ENCODE results near the gene PNMA1.

The PNMA1 gene

GRCh38 chr14:73680821-73681220, 33.4 kb downstream of the PNMA1 start:
- TF ChIP-seq Cebpa-rat (IDR thresholded peaks at IDR 0.05): no peak
- no peak overlapping the region for H3K27ac ChIP-seq

GRCh38 chr14:73678698-73679097, 35.5 kb downstream of the PNMA1 start:
- no peak overlapping the region for H3K27ac ChIP-seq
- no peaks in the 10 kb centered on the region for H3K4me1 ChIP-seq
- no peak overlapping the region for H3K9ac ChIP-seq
- H3K4me2 ChIP-seq: no peak overlapping the region
- no peak overlapping the region for H3K4me3 ChIP-seq
- no peaks in the 10 kb centered on the region for H3K27me3 ChIP-seq
- TF ChIP-seq Cebpa-rat (IDR thresholded peaks at IDR 0.05): no peak
- H3K9me3 ChIP-seq: no peaks in the 10 kb centered on the region
- H4K20me1 ChIP-seq: no peaks in the 10 kb centered on the region
- H3K36me3 ChIP-seq: peaks cover 13% of the 10 kb centered on the region; the same call in 1 of the 2 replicates

More at GRCh38 chr14:73680821-73681220, 33.4 kb downstream of the PNMA1 start:
- no peaks in the 10 kb centered on the region for H4K20me1 ChIP-seq
- H3K4me1 ChIP-seq: no peaks in the 10 kb centered on the region
- H3K9ac ChIP-seq: no peak overlapping the region
- no peak overlapping the region for H3K4me3 ChIP-seq
- H3K36me3 ChIP-seq: peaks cover 7% of the 10 kb centered on the region; the same call in 1 of the 2 replicates
- H3K9me3 ChIP-seq: no peaks in the 10 kb centered on the region
- H3K27me3 ChIP-seq: no peaks in the 10 kb centered on the region
- no peak overlapping the region for H3K4me2 ChIP-seq

- Histone ChIP-seq H3K27ac (no peak overlapping the region), H3K9me3 (no peaks in the 10 kb centered on the region), H3K4me2 (no peak overlapping the region), H3K27me3 (no peaks in the 10 kb centered on the region), H3K9ac (no peak overlapping the region), H3K4me3 (no peak overlapping the region), H4K20me1 (no peaks in the 10 kb centered on the region), H3K36me3 (peaks cover 18% of the 10 kb centered on the region), H3K4me1 (no peaks in the 10 kb centered on the region)
- no peak for TF ChIP-seq Cebpa-rat (IDR thresholded peaks at IDR 0.05)
Measured at GRCh38 chr14:73674986-73675385, 39.2 kb downstream of the PNMA1 start.

- TF ChIP-seq Cebpa-rat (IDR thresholded peaks at IDR 0.05): no peak
- Histone ChIP-seq H3K36me3 (peaks cover 13% of the 10 kb centered on the region; the same call in 1 of the 2 replicates), H3K4me2 (no peak overlapping the region), H3K27ac (no peak overlapping the region), H3K4me3 (no peak overlapping the region), H3K9ac (no peak overlapping the region), H3K9me3 (no peaks in the 10 kb centered on the region), H3K27me3 (no peaks in the 10 kb centered on the region), H3K4me1 (no peaks in the 10 kb centered on the region), H4K20me1 (no peaks in the 10 kb centered on the region)
Measured at GRCh38 chr14:73667854-73668253, 46.3 kb downstream of the PNMA1 start.

- Histone ChIP-seq H3K9me3 (no peaks in the 10 kb centered on the region), H4K20me1 (no peaks in the 10 kb centered on the region), H3K27ac (no peak overlapping the region), H3K27me3 (no peaks in the 10 kb centered on the region), H3K4me2 (no peak overlapping the region), H3K4me1 (no peaks in the 10 kb centered on the region), H3K4me3 (no peak overlapping the region), H3K36me3 (peaks cover 13% of the 10 kb centered on the region; the same call in 1 of the 2 replicates), H3K9ac (no peak overlapping the region)
- no peak for TF ChIP-seq Cebpa-rat (IDR thresholded peaks at IDR 0.05)
Measured at GRCh38 chr14:73666583-73666982, 47.6 kb downstream of the PNMA1 start.

- peaks cover 16% of the 10 kb centered on the region; the same call in 1 of the 2 replicates for H3K36me3 ChIP-seq
- H3K4me2 ChIP-seq: no peak overlapping the region
- no peak overlapping the region for H3K4me3 ChIP-seq
- no peak for TF ChIP-seq Cebpa-rat (IDR thresholded peaks at IDR 0.05)
- H3K9ac ChIP-seq: no peak overlapping the region
- no peaks in the 10 kb centered on the region for H4K20me1 ChIP-seq
- no peaks in the 10 kb centered on the region for H3K4me1 ChIP-seq
- H3K27ac ChIP-seq: no peak overlapping the region
- H3K9me3 ChIP-seq: no peaks in the 10 kb centered on the region
- no peaks in the 10 kb centered on the region for H3K27me3 ChIP-seq
Measured at GRCh38 chr14:73665130-73665529, 49.1 kb downstream of the PNMA1 start.

- H3K9me3 ChIP-seq: no peaks in the 10 kb centered on the region
- H3K27ac ChIP-seq: no peak overlapping the region
- H4K20me1 ChIP-seq: no peaks in the 10 kb centered on the region
- TF ChIP-seq Cebpa-rat (IDR thresholded peaks at IDR 0.05): no peak
- peaks cover 25% of the 10 kb centered on the region; the same call in 1 of the 2 replicates for H3K36me3 ChIP-seq
- no peaks in the 10 kb centered on the region for H3K27me3 ChIP-seq
- no peaks in the 10 kb centered on the region for H3K4me1 ChIP-seq
- H3K4me2 ChIP-seq: no peak overlapping the region
- no peak overlapping the region for H3K4me3 ChIP-seq
- H3K9ac ChIP-seq: no peak overlapping the region
Measured at GRCh38 chr14:73663548-73664212, 50.5 kb downstream of the PNMA1 start.

- no peak overlapping the region for H3K9ac ChIP-seq
- no peaks in the 10 kb centered on the region for H3K4me1 ChIP-seq
- H3K4me2 ChIP-seq: no peak overlapping the region
- H4K20me1 ChIP-seq: no peaks in the 10 kb centered on the region
- H3K36me3 ChIP-seq: peaks cover 30% of the 10 kb centered on the region; the same call in 1 of the 2 replicates
- H3K27ac ChIP-seq: no peak overlapping the region
- H3K9me3 ChIP-seq: no peaks in the 10 kb centered on the region
- no peaks in the 10 kb centered on the region for H3K27me3 ChIP-seq
- no peak for TF ChIP-seq Cebpa-rat (IDR thresholded peaks at IDR 0.05)
- H3K4me3 ChIP-seq: no peak overlapping the region
Measured at GRCh38 chr14:73662487-73662943, 51.7 kb downstream of the PNMA1 start.

- Histone ChIP-seq H3K4me2 (no peak overlapping the region), H4K20me1 (no peaks in the 10 kb centered on the region), H3K4me1 (no peaks in the 10 kb centered on the region), H3K27ac (no peak overlapping the region), H3K9ac (no peak overlapping the region), H3K4me3 (no peak overlapping the region), H3K36me3 (peaks cover 35% of the 10 kb centered on the region; the same call in 1 of the 2 replicates), H3K9me3 (no peaks in the 10 kb centered on the region), H3K27me3 (no peaks in the 10 kb centered on the region)
- no peak for TF ChIP-seq Cebpa-rat (IDR thresholded peaks at IDR 0.05)
Measured at GRCh38 chr14:73661872-73662271, 52.3 kb downstream of the PNMA1 start.

Measured in BLaER1 (cell line).